ENCODE results near the gene URM1. TPM values are rescaled to one million over a fixed set of nuclear protein-coding genes. Genes with fewer than 3 reads are reported as not detected.

Gene URM1
- total RNA-seq, 3 donors from 2014 or later = 49.3 to 57.9 (median 51.8) TPM

- H3K4me1 ChIP-seq (ENCODE audit: low read depth) = peaks cover 17% of the 10 kb centered on the region
- no peaks in the 10 kb centered on the region for H3K9me3 ChIP-seq
- H3K4me3 ChIP-seq = no peak overlapping the region
- ATAC-seq (no peak), DNase-seq (no peak)
- no peaks in the 10 kb centered on the region for H3K36me3 ChIP-seq (ENCODE audit: low read depth)
- intact Hi-C loops (cut with DNase I, micrococcal nuclease) = no loop called here
- TF ChIP-seq CTCF (IDR thresholded peaks at IDR 0.05) = no peak
Measured at GRCh38 chr9:128360826-128361225, 10.3 kb upstream of the URM1 start.

- Histone ChIP-seq H3K4me1 (ENCODE audit: low read depth) (peaks cover 17% of the 10 kb centered on the region), H3K4me3 (no peak overlapping the region), H3K9me3 (no peaks in the 10 kb centered on the region), H3K36me3 (ENCODE audit: low read depth) (no peaks in the 10 kb centered on the region)
- no peak for TF ChIP-seq CTCF (IDR thresholded peaks at IDR 0.05)
- DNase-seq = peak in 1 of 3 donors; percentile 49
- intact Hi-C loops (cut with DNase I, micrococcal nuclease) = no loop called here
- peak; percentile 42 for ATAC-seq
Measured at GRCh38 chr9:128361296-128361985, 9.7 kb upstream of the URM1 start.

- peak; percentile 80 to 89 (median 85) for DNase-seq
- ATAC-seq = peak; percentile 94
- Histone ChIP-seq H3K36me3 (ENCODE audit: low read depth) (no peaks in the 10 kb centered on the region), H3K4me1 (ENCODE audit: low read depth) (peaks cover 17% of the 10 kb centered on the region), H3K4me3 (no peak overlapping the region), H3K9me3 (no peaks in the 10 kb centered on the region)
- TF ChIP-seq CTCF (IDR thresholded peaks at IDR 0.05) = peak; percentile 76
- intact Hi-C loops (cut with DNase I, micrococcal nuclease) = no loop called here
Measured at GRCh38 chr9:128361986-128362646, 9.1 kb upstream of the URM1 start.

- Histone ChIP-seq H3K4me1 (ENCODE audit: low read depth) (peaks cover 17% of the 10 kb centered on the region), H3K36me3 (ENCODE audit: low read depth) (no peaks in the 10 kb centered on the region), H3K4me3 (no peak overlapping the region), H3K9me3 (no peaks in the 10 kb centered on the region)
- intact Hi-C loops (cut with DNase I, micrococcal nuclease) = no loop called here
- DNase-seq (no peak), ATAC-seq (no peak)
- no peak for TF ChIP-seq CTCF (IDR thresholded peaks at IDR 0.05)
Measured at GRCh38 chr9:128362774-128363173, 8.4 kb upstream of the URM1 start.

GRCh38 chr9:128365525-128365924, 5.6 kb upstream of the URM1 start:
- Histone ChIP-seq H3K36me3 (ENCODE audit: low read depth) (no peaks in the 10 kb centered on the region), H3K4me1 (ENCODE audit: low read depth) (peaks cover 20% of the 10 kb centered on the region), H3K4me3 (no peak overlapping the region), H3K9me3 (no peaks in the 10 kb centered on the region)
- ATAC-seq (no peak), DNase-seq (no peak)
- intact Hi-C loops (cut with DNase I, micrococcal nuclease) = no loop called here
- TF ChIP-seq CTCF (IDR thresholded peaks at IDR 0.05) = no peak

All from mucosa of descending colon (tissue), 3 donors.